Measurements from ENCODE around the gene GDPD1.
"Not testable (repeated sequence)": the region's sequence is repeated elsewhere in the genome, so short reads cannot be mapped to it uniquely, and the experiment has no call there.

GDPD1 gene

DNA sequence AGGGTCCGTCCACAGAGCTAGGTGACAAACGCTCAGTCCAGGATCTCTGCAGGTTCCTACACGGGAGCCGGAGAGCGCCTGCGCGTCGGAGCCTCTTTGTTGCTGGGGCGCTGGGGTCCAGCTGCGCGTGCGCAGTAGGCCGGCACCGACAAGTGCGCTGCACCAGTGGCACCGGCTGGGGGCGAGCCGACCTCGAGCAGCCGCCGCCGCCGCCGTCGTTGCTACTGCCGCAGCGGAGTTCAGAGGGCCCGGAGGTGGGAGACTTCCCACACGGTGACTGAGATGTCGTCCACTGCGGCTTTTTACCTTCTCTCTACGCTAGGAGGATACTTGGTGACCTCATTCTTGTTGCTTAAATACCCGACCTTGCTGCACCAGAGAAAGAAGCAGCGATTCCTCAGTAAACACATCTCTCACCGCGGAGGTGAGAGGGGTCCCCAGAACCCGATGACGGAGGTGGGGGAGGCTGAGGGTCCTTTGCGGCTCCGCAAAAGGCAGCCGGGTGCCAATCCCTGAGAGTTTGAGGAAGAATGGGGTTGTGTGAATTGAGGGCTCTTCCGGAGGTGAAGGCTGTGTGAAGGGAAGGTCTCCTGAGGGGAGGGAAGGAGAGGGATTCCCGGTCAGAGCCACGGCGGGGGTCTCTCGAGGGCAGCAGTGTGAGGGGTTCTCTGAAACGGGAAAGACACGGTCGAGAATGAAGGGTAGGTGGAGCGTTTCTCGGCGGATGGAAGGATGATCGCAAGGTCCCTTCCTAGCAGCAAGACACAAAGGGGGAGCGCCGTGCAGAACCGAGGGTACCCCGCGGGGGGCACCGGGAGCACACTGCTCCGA is at the start of gene GDPD1:
Gene GDPD1, plus strand, starts transcription at position 184 of the 831 bp plus-strand sequence. Its CDS starts 99 bp downstream, at position 283.
- peak; percentile 85 to 95 for DNase-seq

DNA sequence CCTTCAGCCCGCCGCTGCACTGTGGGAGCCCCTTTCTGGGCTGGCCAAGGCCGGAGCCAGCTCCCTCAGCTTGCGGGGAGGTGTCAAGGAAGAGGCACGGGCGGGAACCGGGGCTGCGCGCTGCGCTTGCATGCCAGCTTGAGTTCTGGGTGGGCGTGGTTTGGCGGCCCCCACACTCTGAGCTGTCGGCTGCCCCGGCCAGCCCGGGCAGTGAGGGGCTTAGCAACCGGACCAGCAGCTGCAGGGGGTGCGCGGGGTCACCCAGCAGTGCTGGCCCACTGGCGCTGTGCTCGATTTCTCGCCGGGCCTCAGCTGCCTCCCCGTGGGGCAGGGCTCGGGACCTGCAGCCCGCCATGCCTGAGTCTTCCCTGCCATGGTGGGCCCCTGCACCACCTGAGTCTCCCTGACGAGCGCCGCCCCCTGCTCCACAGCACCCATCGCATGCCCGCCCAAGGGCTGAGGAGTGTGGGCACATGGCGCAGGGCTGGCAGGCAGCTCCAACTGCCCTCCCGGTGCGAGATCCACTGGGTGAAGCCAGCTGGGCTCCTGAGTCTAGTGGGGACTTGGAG is 47.8 kb upstream of the GDPD1 start:
- no peak for DNase-seq

DNA sequence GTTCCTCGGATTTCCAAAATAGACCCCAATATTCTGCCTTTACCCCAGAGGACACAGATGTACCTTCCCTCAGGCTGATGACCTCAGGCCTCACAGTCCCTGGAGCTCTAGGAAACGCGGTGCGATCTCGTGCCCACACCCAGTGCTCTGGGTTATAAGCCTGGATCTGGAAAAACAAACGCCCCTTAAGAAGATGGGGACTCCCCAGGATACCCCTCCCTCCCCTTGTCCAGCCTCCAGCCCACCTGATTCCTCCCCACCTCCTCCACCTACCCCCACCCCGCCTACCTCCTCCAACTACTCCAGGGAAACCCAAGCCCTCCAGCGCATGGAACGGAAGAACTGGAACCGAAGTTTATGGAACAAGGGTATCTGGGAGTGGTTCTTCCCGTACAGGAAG is 45.6 kb upstream of the GDPD1 start:
- DNase-seq, result no peak

DNA sequence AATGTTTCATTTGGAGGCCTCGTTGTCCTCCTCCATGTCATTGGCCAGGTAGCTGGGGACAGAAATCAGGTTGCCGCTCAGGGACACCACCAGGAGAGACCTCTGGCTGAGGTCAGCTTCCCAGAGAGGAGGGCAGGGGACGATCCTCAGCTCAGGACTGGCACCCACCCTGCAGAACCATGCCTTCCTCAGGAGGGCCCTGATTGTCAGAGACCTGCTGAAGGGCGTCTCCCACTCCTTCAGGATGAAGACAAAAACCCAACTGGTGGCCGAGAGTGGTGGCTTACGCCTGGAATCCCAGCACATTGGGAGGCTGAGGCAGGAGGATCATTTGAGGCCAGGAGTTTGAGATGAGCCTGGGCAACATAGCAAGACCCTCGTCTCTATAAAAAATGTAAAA is 45.2 kb upstream of the GDPD1 start:
- DNase-seq, result no peak

GRCh38 chr17:59178266-59178985 is 41.9 kb upstream of the GDPD1 start:
- DNase-seq, result no peak

DNA sequence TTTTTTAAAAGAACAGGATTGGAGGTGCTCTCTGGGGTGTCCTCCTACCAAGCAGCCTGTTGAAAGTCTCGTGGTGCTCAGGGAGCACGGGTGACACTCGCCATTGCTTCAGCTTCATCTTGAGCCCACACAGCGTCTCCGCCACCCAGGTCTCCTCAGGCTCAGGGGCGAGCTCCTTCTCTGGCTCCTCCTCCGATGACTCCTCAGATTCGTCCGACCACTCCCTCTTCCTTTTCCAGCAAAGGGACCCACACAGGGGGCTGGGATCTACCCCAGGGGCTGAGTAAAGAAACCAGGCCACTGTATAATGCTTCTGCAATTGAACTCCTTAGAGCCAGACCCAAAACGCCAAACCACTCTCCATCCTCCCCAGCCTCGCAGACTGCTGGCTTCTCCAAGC is 40.7 kb upstream of the GDPD1 start:
- not testable (repeated sequence) for DNase-seq

DNA sequence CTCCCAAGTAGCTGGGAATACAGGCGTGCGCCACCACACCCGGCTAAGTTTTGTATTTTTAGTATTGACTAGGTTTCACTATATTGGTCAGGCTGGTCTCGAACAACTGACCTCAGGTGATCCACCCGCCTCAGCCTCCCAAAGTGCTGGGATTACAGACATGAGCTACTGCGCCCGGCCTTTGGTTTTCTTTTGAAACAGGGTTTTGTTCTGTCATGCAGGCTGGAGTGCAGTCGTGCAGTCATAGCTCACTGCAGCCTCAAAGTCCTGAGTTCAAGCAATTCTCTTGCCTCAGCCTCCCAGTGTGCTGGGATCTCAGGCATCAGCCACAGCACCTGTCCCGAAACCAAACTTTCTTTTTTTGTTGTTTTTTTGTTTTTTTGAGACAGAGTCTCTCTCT is 39.7 kb upstream of the GDPD1 start:
- DNase-seq, result no peak

- no peak for DNase-seq
These were observed 38.8 kb upstream of the GDPD1 start for GRCh38 chr17:59181481-59181880.

DNA sequence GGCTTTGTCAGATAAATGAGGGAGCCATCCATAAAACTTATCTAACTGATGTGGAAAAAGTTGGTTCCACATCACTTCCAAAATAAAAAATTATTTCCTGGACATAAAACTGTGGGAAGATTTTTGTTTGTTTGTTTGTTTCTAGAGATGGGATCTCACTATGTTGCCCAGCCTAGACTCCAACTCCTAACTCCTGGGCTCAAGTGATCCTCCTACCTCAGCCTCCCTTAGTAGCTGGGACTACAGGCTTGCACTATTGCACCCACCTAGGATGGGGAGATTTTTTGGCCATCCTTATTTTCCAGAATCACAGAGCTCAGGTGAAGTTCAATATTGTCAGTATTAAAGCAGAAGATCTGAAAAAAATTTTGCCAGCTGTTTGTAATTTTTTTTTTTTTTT is 34.3 kb upstream of the GDPD1 start:
- no peak for DNase-seq

DNA sequence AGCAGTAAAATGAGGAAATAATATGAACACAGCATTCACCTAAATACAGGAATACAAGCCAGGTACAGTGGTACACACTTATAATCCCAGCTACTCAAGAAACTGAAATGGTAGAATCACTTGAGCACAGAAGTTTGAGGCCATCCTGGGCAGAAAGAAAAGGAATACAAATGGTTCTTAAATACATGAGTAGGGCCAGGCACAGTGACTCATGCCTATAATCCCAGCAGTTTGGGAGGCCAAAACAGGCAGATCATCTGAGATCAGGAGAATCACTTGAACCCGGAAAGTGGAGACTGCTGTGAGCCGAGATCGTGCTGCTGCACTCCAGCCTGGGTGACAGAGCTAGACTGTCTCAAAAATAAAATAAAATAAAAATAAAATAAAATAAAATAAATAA is 33.5 kb upstream of the GDPD1 start:
- no peak for DNase-seq

GRCh38 chr17:59190806-59191205 is 29.5 kb upstream of the GDPD1 start:
- no peak for DNase-seq

DNA sequence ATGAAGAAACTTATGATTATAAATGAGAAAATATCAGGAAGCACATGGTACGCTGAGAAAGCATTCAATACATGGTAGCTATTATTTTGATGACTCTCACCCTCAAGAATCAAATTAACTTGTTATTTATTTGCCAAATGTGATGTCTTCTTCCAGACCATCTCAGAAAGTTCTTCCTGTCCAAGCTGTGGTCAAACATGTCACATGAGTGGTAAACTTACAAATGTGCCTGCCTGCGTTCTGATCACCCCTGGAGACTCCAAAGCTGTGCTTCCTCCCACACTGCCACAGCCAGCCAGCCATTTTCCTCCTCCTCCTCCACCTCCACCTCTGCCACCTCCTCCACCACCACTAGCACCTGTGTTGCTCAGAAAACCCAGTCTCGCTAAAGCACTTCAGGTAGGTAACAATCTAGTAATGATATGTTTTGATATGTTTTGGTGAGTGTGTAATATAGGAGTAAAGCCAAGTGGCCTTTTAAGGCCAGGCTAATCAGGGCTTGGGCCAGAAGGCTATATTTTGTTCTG is 26.9 kb upstream of the GDPD1 start:
- no peak for DNase-seq

DNA sequence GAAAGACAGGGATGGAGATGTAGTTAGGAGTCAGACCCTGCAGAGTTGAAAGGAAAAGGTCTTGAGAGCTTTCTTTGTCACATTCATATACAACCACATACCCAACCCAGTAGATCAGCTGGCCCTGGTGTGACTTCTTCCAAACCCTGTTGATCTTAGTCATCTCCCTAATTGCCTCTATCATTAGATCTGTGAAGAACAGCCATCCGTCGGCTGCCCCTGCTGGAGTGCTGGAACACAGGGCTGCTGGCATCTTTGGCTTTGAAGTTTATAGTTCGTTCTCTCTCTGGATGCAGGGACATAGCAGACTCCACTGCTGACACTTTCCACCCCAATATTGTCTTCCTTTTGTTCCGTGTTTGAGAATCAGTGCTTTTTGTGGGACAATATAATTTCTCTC is 20.9 kb upstream of the GDPD1 start:
- DNase-seq, result no peak

DNA sequence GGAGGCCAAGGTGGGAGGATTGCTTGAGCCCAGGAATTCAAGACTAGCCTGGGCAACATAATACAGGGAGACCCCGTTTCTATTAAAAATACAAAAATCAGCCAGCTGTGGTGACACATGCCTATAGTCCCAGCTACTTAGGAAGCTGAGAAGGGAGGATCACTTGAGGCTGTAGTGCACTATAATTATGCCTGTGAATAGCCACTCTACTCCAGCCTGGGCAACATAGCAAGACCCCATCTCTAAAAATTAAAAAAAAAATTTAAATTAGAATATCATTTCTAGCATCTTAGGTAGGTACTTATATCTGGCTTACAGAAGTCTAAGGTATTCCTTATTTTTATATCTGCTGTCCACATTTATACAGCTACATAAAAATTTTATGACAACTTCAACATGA is 18.0 kb upstream of the GDPD1 start:
- DNase-seq, result no peak

DNA sequence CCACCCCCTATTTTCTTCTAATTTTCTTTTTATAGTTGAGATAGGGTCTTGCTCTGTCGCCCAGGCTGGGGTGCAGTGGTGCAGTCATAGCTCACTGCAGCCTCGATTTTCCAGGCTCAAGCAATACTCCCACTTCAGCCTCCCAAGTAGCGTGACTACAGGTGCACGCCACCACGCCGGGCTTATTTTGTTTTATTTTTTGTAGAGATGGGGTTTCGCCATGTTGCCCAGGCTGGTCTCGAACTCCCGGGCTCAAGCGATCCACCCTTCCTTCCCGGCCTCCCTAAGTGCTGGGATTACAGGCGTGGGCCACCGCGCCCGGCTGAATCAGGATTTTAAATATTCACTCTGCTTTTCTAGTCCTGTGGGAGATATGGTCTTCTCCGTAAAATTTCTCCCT is 941 bp upstream of the GDPD1 start:
- no peak for DNase-seq

DNA sequence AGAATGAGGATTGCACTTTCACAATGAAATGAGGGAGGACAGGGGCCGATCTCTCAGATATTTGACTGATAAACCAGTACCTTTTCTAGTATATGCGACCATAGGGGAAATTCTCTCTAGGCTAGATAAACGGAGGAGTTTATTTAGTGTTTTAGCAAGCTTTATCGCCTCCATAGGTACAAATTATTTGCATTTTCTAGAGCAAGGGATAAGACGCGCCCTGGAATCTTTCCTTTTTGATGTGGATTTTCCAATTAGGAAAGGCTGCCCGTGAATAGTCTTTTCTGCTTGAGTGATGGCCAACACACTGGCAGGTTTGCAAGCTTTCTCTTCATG is 351 bp upstream of the GDPD1 start:
- no peak for DNase-seq

DNA sequence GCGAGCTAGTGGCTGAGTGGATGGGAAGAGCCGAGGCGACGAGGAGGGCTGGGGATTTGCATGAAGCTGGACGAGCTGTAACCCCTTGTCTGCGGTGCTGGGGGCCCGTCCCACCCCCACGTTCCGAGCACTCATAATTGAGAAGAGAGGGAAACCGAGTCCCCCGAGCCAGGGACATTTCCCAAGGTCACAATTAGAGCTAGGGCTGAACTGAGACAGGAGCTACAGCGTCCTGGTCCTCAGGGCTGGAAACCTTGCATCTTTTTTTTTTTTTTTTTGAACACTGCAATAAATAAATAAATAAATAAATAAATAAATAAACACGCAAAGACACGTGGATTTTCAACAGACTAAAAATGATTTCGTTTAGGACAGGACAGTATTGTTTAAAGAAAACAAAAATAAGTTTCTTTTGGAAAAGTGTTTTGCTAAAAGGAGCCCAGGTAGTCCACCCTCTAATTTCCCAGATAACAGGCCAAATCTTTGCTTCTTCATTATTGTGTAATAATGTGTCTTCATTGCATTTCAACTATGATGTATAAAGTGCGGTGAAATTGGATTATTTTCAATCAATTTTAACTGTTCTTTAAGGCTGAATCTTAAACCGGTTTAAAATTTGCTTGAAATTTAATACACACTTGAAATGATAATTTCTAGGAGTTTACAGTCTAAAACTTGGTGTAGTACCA is 992 bp downstream of the GDPD1 start:
- peak in 1 of 2 experiments; percentile 22 for DNase-seq

GRCh38 chr17:59223813-59224212 is 3.5 kb downstream of the GDPD1 start:
- no peak for DNase-seq

GRCh38 chr17:59228588-59228987 is 8.3 kb downstream of the GDPD1 start:
- not testable (repeated sequence) for DNase-seq

- DNase-seq, result no peak
These were observed 10.5 kb downstream of the GDPD1 start for GRCh38 chr17:59230764-59231163.

- DNase-seq, result no peak
These were observed 14.3 kb downstream of the GDPD1 start for GRCh38 chr17:59234631-59235030.

DNA sequence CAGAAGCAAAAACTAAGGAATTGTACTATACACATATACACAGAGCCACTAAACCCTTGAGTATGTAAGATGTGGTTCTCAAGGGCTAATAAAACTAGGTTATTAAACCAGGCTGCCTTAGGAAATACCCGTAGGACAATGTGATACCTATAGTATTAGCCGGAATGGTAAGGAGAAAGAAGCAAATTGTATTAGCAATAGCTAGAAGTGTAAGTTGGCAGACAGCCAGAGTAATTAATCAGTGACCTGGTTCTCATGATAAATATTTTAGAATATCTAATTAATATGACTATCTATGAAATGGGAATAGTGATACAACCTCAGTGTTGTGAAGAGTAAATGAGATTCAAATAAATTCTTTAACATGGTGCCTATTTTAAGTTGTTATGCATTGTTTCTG is 18.6 kb downstream of the GDPD1 start:
- DNase-seq, result no peak

DNA sequence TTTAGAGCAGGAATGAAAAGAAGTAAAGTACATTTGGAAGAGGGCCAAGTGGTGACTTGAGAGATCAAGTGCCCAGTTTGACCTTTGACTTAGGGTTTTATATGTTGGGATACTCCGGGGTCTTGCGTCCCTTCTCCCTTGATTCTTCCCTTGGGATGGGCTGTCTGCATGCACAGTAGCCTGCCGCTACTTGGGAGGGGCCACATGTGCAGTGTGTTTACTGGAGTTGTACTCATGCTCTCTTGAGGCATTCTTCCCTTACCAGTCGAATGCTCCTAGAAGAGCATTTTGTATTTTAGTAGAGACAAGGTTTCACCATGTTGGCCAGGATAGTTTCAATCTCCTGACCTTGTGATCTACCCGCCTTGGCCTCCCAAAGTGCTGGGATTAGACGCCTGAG is 23.8 kb downstream of the GDPD1 start:
- DNase-seq, result no peak
